Fibroblast of villous mesenchyme (primary cell): ENCODE measurements around the gene RUVBL1. TPM values are rescaled to one million over a fixed set of nuclear protein-coding genes. Genes with fewer than 3 reads are reported as not detected.

ENCODE experiments used
- DNase-seq: peaks from one replicate; pipeline ENCODE4 v3.0.0-alpha.2; 2010; ENCODE audit warnings: low read depth
- H3K4me3 ChIP-seq: 2 replicates; pipeline ENCODE4 v1.5.1; 2011; ENCODE audit warnings: low read depth, mild to moderate bottlenecking, low read length
- CTCF ChIP-seq: IDR thresholded peaks from 2 replicates; pipeline ENCODE4 v1.5.1; 2012; ENCODE audit warnings: low read depth, mild to moderate bottlenecking, low read length; ENCODE audit not compliant: insufficient read depth
- total RNA-seq: library from RNA; depleted of rRNA; stranded (reverse); fragments of >200 nt; gene quantifications from 2 replicates; pipeline ENCODE4 v1.2.3, GENCODE V29; 2012

Gene RUVBL1
- total RNA-seq, 1 donor: 83.8 TPM

- no peak overlapping the region for H3K4me3 ChIP-seq
- DNase-seq: no peak
- no peak for TF ChIP-seq CTCF
These were observed 34.5 kb downstream of the RUVBL1 start for GRCh38 chr3:128089135-128089534.

DNA sequence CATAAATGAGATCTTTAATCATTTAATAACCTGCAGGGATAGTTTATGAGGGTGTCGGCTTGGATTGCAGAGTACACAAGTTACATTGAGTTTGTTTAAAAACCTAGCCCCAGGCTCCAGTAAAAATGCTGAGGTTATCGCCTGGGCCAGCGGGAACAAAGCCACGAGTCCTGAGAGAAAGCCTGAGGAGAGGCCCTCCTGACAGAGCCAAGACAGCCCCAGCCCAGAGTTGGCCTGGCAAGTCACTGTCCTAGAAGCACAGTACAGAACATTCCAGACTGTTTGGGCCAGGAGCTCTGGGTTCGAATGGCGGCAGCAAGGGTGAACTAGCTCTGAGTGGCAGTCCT, 39.0 kb downstream of the RUVBL1 start:
- no peak overlapping the region for H3K4me3 ChIP-seq
- TF ChIP-seq CTCF: no peak
- peak; percentile 66 for DNase-seq

GRCh38 chr3:128083980-128084674, 39.5 kb downstream of the RUVBL1 start:
- TF ChIP-seq CTCF: no peak
- H3K4me3 ChIP-seq: no peak overlapping the region
- peak; percentile 80 for DNase-seq

DNA sequence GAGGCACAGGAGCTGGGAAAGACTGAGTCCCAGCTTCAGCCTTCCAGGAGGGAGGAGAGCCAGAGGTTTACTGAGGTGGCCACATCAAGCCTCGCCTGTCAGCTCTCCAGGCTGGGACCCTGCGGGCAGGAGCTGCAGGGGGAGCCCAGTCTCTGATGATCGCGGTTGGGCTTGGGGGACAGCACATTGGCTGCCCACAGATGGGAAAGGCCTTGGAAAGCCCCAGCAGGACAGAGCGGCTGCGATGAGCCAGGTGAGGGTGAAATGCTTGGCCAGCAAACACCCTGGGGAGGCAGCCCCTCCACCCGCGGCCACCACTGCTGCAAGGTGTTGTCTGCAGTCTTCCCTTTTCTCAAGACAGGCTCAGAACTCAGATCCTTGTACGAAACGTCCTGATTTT, 40.2 kb downstream of the RUVBL1 start:
- no peak overlapping the region for H3K4me3 ChIP-seq
- TF ChIP-seq CTCF: no peak
- DNase-seq: no peak

- DNase-seq: no peak
- no peak overlapping the region for H3K4me3 ChIP-seq
- TF ChIP-seq CTCF: no peak
These were observed 41.1 kb downstream of the RUVBL1 start for GRCh38 chr3:128082546-128082945.

DNA sequence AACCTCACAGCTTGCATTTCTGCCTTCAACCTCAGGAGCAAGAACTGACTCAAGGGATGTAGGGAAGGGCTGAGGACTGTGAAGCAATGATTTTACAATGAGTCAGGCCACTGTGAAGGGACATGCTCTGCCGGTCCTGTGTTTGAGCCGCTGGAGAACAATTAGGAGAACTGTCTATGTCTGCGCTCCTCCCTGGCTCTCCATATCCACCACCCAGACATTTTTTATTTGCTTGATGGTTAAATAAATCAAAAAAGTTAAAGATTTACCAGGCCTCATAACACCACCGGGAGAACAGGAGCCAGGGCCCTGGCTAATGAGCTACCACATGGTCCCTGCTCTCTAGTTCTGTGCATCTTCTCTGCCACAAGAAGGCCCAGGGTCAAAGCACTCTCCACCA, 41.8 kb downstream of the RUVBL1 start:
- TF ChIP-seq CTCF: no peak
- H3K4me3 ChIP-seq: no peak overlapping the region
- DNase-seq: no peak

DNA sequence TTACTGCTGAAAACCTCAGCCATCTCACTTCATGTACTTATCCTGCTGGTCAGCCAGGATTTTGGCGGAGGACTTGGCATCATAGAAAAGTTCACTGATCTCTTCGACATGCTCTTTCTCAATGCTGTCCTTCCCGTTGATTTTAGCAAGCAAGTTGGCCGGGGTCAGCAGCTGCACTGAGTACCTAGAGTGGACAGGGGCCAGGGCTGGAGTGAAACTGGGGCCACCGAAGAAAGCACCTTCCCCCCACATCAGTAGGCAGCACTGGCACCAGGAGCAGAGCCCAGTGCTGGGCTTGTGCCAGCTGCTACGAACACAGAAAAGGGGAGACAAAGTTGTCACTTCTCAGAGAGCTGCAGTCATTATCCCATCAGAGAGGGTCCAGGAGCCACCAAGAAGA, 42.4 kb downstream of the RUVBL1 start:
- no peak overlapping the region for H3K4me3 ChIP-seq
- DNase-seq: no peak
- no peak for TF ChIP-seq CTCF
